Parathyroid adenoma (tissue), 2 donors: Measurements from ENCODE around the gene FBXW8.

Experiments
- H2AFZ ChIP-seq: fragments of 300-600 bp; sonication (generic); one replicate; pipeline ENCODE4 v1.7.0; 2017; ENCODE audit warnings: antibody characterized with exemption, mild to moderate bottlenecking
- H3K27ac ChIP-seq: fragments of 300-600 bp; sonication (generic); one replicate; pipeline ENCODE4 v1.7.0; 2017
- H3K27me3 ChIP-seq: fragments of 300-600 bp; sonication (generic); one replicate; pipeline ENCODE4 v1.7.0; 2017; ENCODE audit warnings: low read length; ENCODE audit not compliant: control insufficient read depth, insufficient read depth
- H3K36me3 ChIP-seq: fragments of 300-600 bp; sonication (generic); one replicate; pipeline ENCODE4 v1.7.0; 2017; ENCODE audit warnings: low read length; ENCODE audit not compliant: control insufficient read depth, insufficient read depth
- H3K4me1 ChIP-seq: fragments of 300-600 bp; sonication (generic); one replicate; pipeline ENCODE4 v1.7.0; 2017; ENCODE audit warnings: control low read depth
- H3K4me2 ChIP-seq: fragments of 300-600 bp; sonication (generic); one replicate; pipeline ENCODE4 v1.7.0; 2017; ENCODE audit warnings: low read length
- H3K4me3 ChIP-seq: fragments of 300-600 bp; sonication (generic); one replicate; pipeline ENCODE4 v1.7.0; 2017; ENCODE audit warnings: low read depth, low read length
- H3K79me2 ChIP-seq: fragments of 300-600 bp; sonication (generic); one replicate; pipeline ENCODE4 v1.7.0; 2017; ENCODE audit warnings: control low read depth
- H3K9ac ChIP-seq: fragments of 300-600 bp; sonication (generic); one replicate; pipeline ENCODE4 v1.7.0; 2017; ENCODE audit warnings: mild to moderate bottlenecking
- H3K9me3 ChIP-seq: fragments of 300-600 bp; sonication (generic); one replicate; pipeline ENCODE4 v1.7.0; 2017; ENCODE audit warnings: low read length; ENCODE audit not compliant: control insufficient read depth
- CTCF ChIP-seq: fragments of 300-600 bp; sonication (generic); IDR thresholded peaks from one replicate; pipeline ENCODE4 v1.7.0; 2017; ENCODE audit warnings: antibody characterized with exemption, mild to moderate bottlenecking
- donor health status: primary hyperparathyroidism.

The FBXW8 gene

GRCh38 chr12:116864371-116865160, 46.2 kb upstream of the FBXW8 start:
- Histone ChIP-seq H3K27ac (no peak overlapping the region), H3K27me3 (no peaks in the 10 kb centered on the region), H3K9me3 (no peaks in the 10 kb centered on the region), H3K4me3 (no peak overlapping the region), H3K79me2 (no peaks in the 10 kb centered on the region), H3K9ac (no peak overlapping the region), H2AFZ (no peak overlapping the region), H3K4me2 (no peak overlapping the region), H3K4me1 (no peaks in the 10 kb centered on the region), H3K36me3 (no peaks in the 10 kb centered on the region)
- no peak for TF ChIP-seq CTCF

- Histone ChIP-seq H3K27ac (no peak overlapping the region), H3K79me2 (no peaks in the 10 kb centered on the region), H3K4me2 (no peak overlapping the region), H3K9me3 (no peaks in the 10 kb centered on the region), H3K36me3 (no peaks in the 10 kb centered on the region), H3K4me3 (no peak overlapping the region), H3K9ac (no peak overlapping the region), H3K27me3 (no peaks in the 10 kb centered on the region), H2AFZ (no peak overlapping the region), H3K4me1 (no peaks in the 10 kb centered on the region)
- no peak for TF ChIP-seq CTCF
Measured at GRCh38 chr12:116867523-116867922, 43.2 kb upstream of the FBXW8 start.

- TF ChIP-seq CTCF, result no peak
- H3K9me3 ChIP-seq, result no peaks in the 10 kb centered on the region
- H3K4me3 ChIP-seq, result no peak overlapping the region
- no peaks in the 10 kb centered on the region for H3K4me1 ChIP-seq
- no peak overlapping the region for H2AFZ ChIP-seq
- H3K9ac ChIP-seq, result no peak overlapping the region
- no peak overlapping the region for H3K4me2 ChIP-seq
- H3K27ac ChIP-seq, result no peak overlapping the region
- H3K79me2 ChIP-seq, result no peaks in the 10 kb centered on the region
- H3K36me3 ChIP-seq, result no peaks in the 10 kb centered on the region
- H3K27me3 ChIP-seq, result no peaks in the 10 kb centered on the region
Measured at GRCh38 chr12:116870306-116870705, 40.4 kb upstream of the FBXW8 start.

GRCh38 chr12:116874324-116874995, 36.3 kb upstream of the FBXW8 start:
- H3K9me3 ChIP-seq, result no peaks in the 10 kb centered on the region
- H3K27me3 ChIP-seq, result peaks cover 6% of the 10 kb centered on the region
- no peak overlapping the region for H2AFZ ChIP-seq
- no peaks in the 10 kb centered on the region for H3K79me2 ChIP-seq
- no peaks in the 10 kb centered on the region for H3K36me3 ChIP-seq
- no peak for TF ChIP-seq CTCF
- H3K4me3 ChIP-seq, result no peak overlapping the region
- no peak overlapping the region for H3K4me2 ChIP-seq
- H3K9ac ChIP-seq, result no peak overlapping the region
- H3K4me1 ChIP-seq, result no peaks in the 10 kb centered on the region
- no peak overlapping the region for H3K27ac ChIP-seq
